Natural killer cell (primary cell): ENCODE measurements around the gene KIDINS220. TPM values are rescaled to one million over a fixed set of nuclear protein-coding genes. Genes with fewer than 3 reads are reported as not detected.

Experiments
- ATAC-seq, 3 donors: fragments of 150-1000 bp in 2 of 3; fragments of 200-7000 bp in 1 of 3; cut with Tn5 transposase; 1 replicate in 1 of 3; 2 replicates in 2 of 3; pipeline ENCODE4 v1.10.0; 2021; ENCODE audit warnings: mild to moderate bottlenecking in 2 of 3, moderate library complexity in 2 of 3
- DNase-seq, 2 donors: peaks; one replicate each; pipeline versions ENCODE4 v3.0.0 to v3.0.0-alpha.2; 2013 to 2021; ENCODE audit warnings: mixed read lengths in 1 of 2
- H3K27ac ChIP-seq: one replicate; pipeline ENCODE4 v1.5.1; 2013; ENCODE audit warnings: mild to moderate bottlenecking, low read length
- H3K27me3 ChIP-seq: one replicate; pipeline ENCODE4 v1.6.1; 2013; ENCODE audit warnings: low read length; ENCODE audit not compliant: control insufficient read depth, insufficient read depth
- H3K36me3 ChIP-seq: one replicate; pipeline ENCODE4 v1.6.1; 2013; ENCODE audit warnings: low read length; ENCODE audit not compliant: control insufficient read depth, insufficient read depth
- H3K4me1 ChIP-seq: one replicate; pipeline ENCODE4 v1.6.1; 2013; ENCODE audit warnings: low read length; ENCODE audit not compliant: control insufficient read depth, insufficient read depth
- H3K4me3 ChIP-seq: one replicate; pipeline ENCODE4 v1.5.1; 2013; ENCODE audit warnings: low read length
- H3K9me3 ChIP-seq: one replicate; pipeline ENCODE4 v1.6.1; 2013; ENCODE audit warnings: low read length; ENCODE audit not compliant: control insufficient read depth, insufficient read depth
- H3K27ac Mint-ChIP-seq, 2 donors: one replicate each; pipeline ENCODE4 v1.8.0; 2022; ENCODE audit warnings: mild to moderate bottlenecking in 2 of 2, mixed read lengths in 2 of 2, moderate library complexity in 1 of 2
- H3K27me3 Mint-ChIP-seq, 2 donors: one replicate each; pipeline ENCODE4 v1.8.0; 2022; ENCODE audit warnings: low read depth in 2 of 2, mixed read lengths in 2 of 2
- H3K36me3 Mint-ChIP-seq: one replicate; pipeline ENCODE4 v1.8.0; 2022; ENCODE audit warnings: mixed read lengths
- H3K4me1 Mint-ChIP-seq, 2 donors: one replicate each; pipeline ENCODE4 v1.8.0; 2022; ENCODE audit warnings: mixed read lengths in 2 of 2
- H3K4me3 Mint-ChIP-seq: one replicate; pipeline ENCODE4 v1.8.0; 2022; ENCODE audit warnings: mild to moderate bottlenecking, moderate library complexity, mixed read lengths
- H3K9me3 Mint-ChIP-seq, 2 donors: one replicate each; pipeline ENCODE4 v1.8.0; 2022; ENCODE audit warnings: mixed read lengths in 2 of 2
- CTCF ChIP-seq: fragments of 200-600 bp; IDR thresholded peaks from one replicate; pipeline ENCODE4 v1.8.0; 2022; ENCODE audit warnings: antibody characterized with exemption
- WGBS: methylation state at CpG from one replicate; pipeline ENCODE4 v1.1.7; 2013; ENCODE audit warnings: missing lambda C conversion rate; ENCODE audit not compliant: insufficient coverage; 5-methylcytosine and 5-hydroxymethylcytosine counted together
- intact Hi-C: fragments of 100-400 bp; cut with micrococcal nuclease; formaldehyde crosslinking; loops from one replicate; pipeline ENCODE4 v1.14.2; 2022
- total RNA-seq, 4 donors: library from RNA; stranded (reverse); fragments of 120-200 nt in 1 of 4; gene quantifications; one replicate each; pipeline versions ENCODE4 v1.2.3 to v1.2.4, GENCODE V29; 2013 to 2022

KIDINS220 gene
- total RNA-seq, 3 donors from 2014 or later (not counting 1 experiment from before 2014, with no cell fraction given), result 54.1 to 84.2 (median 71.5) TPM

GRCh38 chr2:8860239-8860638, 22.8 kb upstream of the KIDINS220 start:
- DNase-seq (no peak), ATAC-seq (no peak)
- Mint-ChIP-seq H3K4me3 (no peak overlapping the region), H3K27me3 (peaks cover 0 to 2% of the 10 kb centered on the region in 2 donors), H3K36me3 (no peaks in the 10 kb centered on the region), H3K4me1 (no peaks in the 10 kb centered on the region), H3K27ac (no peak overlapping the region), H3K9me3 (no peaks in the 10 kb centered on the region)
- Histone ChIP-seq H3K27ac (no peak overlapping the region), H3K36me3 (no peaks in the 10 kb centered on the region), H3K9me3 (no peaks in the 10 kb centered on the region), H3K27me3 (no peaks in the 10 kb centered on the region), H3K4me1 (no peaks in the 10 kb centered on the region), H3K4me3 (no peak overlapping the region)
- no peak for TF ChIP-seq CTCF
- 86% methylated on average over 2 of the region's 2 CpGs for WGBS
- intact Hi-C loops, result no loop called here

GRCh38 chr2:8858910-8859309, 21.5 kb upstream of the KIDINS220 start:
- H3K9me3 Mint-ChIP-seq, result no peaks in the 10 kb centered on the region
- H3K9me3 ChIP-seq, result no peaks in the 10 kb centered on the region
- intact Hi-C loops, result no loop called here
- no peak for TF ChIP-seq CTCF
- no peaks in the 10 kb centered on the region for H3K4me1 Mint-ChIP-seq
- H3K27ac Mint-ChIP-seq, result no peak overlapping the region
- ATAC-seq, result no peak
- H3K4me1 ChIP-seq, result no peaks in the 10 kb centered on the region
- no peaks in the 10 kb centered on the region for H3K27me3 ChIP-seq
- WGBS, result no CpG with 5 or more reads among the region's 1 CpG
- H3K36me3 Mint-ChIP-seq, result no peaks in the 10 kb centered on the region
- no peak overlapping the region for H3K4me3 Mint-ChIP-seq
- no peak overlapping the region for H3K27ac ChIP-seq
- H3K36me3 ChIP-seq, result no peaks in the 10 kb centered on the region
- H3K27me3 Mint-ChIP-seq, result no peaks in the 10 kb centered on the region
- no peak for DNase-seq
- H3K4me3 ChIP-seq, result no peak overlapping the region

GRCh38 chr2:8858264-8858663, 20.9 kb upstream of the KIDINS220 start:
- no peak for TF ChIP-seq CTCF

GRCh38 chr2:8857709-8858108, 20.3 kb upstream of the KIDINS220 start:
- ATAC-seq (no peak), DNase-seq (no peak)
- no peaks in the 10 kb centered on the region for H3K9me3 Mint-ChIP-seq
- H3K27me3 ChIP-seq, result no peaks in the 10 kb centered on the region
- H3K27me3 Mint-ChIP-seq, result no peaks in the 10 kb centered on the region
- TF ChIP-seq CTCF, result no peak
- H3K36me3 Mint-ChIP-seq, result no peaks in the 10 kb centered on the region
- no peak overlapping the region for H3K4me3 ChIP-seq
- no peak overlapping the region for H3K27ac Mint-ChIP-seq
- no peak overlapping the region for H3K4me3 Mint-ChIP-seq
- H3K9me3 ChIP-seq, result no peaks in the 10 kb centered on the region
- H3K36me3 ChIP-seq, result no peaks in the 10 kb centered on the region
- H3K4me1 ChIP-seq, result no peaks in the 10 kb centered on the region
- no peaks in the 10 kb centered on the region for H3K4me1 Mint-ChIP-seq
- WGBS, result 99% methylated on average over 11 of the region's 11 CpGs
- intact Hi-C loops, result no loop called here
- no peak overlapping the region for H3K27ac ChIP-seq

More at GRCh38 chr2:8858264-8858663, 20.9 kb upstream of the KIDINS220 start:
- intact Hi-C loops, result no loop called here
- no peaks in the 10 kb centered on the region for H3K9me3 Mint-ChIP-seq
- Histone ChIP-seq H3K9me3 (no peaks in the 10 kb centered on the region), H3K4me3 (no peak overlapping the region), H3K36me3 (no peaks in the 10 kb centered on the region), H3K27me3 (no peaks in the 10 kb centered on the region), H3K4me1 (no peaks in the 10 kb centered on the region), H3K27ac (no peak overlapping the region)
- ATAC-seq (no peak), DNase-seq (no peak)
- no peaks in the 10 kb centered on the region for H3K36me3 Mint-ChIP-seq
- H3K27ac Mint-ChIP-seq, result no peak overlapping the region
- 83% methylated on average over 7 of the region's 7 CpGs for WGBS
- H3K4me3 Mint-ChIP-seq, result no peak overlapping the region
- H3K27me3 Mint-ChIP-seq, result no peaks in the 10 kb centered on the region
- no peaks in the 10 kb centered on the region for H3K4me1 Mint-ChIP-seq
